HepG2 (cell line): ENCODE data around the gene ZBTB2. TPM values are rescaled to one million over a fixed set of nuclear protein-coding genes. Genes with fewer than 3 reads are reported as not detected.

ENCODE experiments used
- EZH2 ChIP-seq: conservative IDR thresholded peaks from 2 replicates; pipeline ENCODE4 v1.6.1; 2012; ENCODE audit warnings: mild to moderate bottlenecking, low read depth, low read length, moderate library complexity
- HCFC1 ChIP-seq: fragments of 150-350 bp; IDR thresholded peaks from 2 replicates; pipeline ENCODE4 v1.6.1; 2014; ENCODE audit warnings: low read depth, low read length
- HDAC1 ChIP-seq: sonication (generic); formaldehyde crosslinking; IDR thresholded peaks from 2 replicates; pipeline ENCODE4 v1.5.1; 2020; ENCODE audit warnings: mild to moderate bottlenecking, missing genetic modification reagents
- JDP2 ChIP-seq: sonication (generic); formaldehyde crosslinking; IDR thresholded peaks from 2 replicates; pipeline ENCODE4 v1.8.1; 2022; ENCODE audit warnings: missing genetic modification reagents, borderline replicate concordance
- KDM2A ChIP-seq: sonication (generic); formaldehyde crosslinking; IDR thresholded peaks from 2 replicates; pipeline ENCODE4 v1.4.0; 2020; ENCODE audit warnings: low read depth, missing genetic modification reagents, borderline replicate concordance
- MIER2 ChIP-seq: IDR thresholded peaks from 2 replicates; pipeline ENCODE4 v1.6.1; 2016; ENCODE audit warnings: missing biosample characterization, missing genetic modification reagents
- MXI1 ChIP-seq: IDR thresholded peaks from 3 replicates; pipeline ENCODE4 v1.6.1; 2012; ENCODE audit warnings: low read depth, low read length, inconsistent platforms, borderline replicate concordance
- POLR2AphosphoS5 ChIP-seq: IDR thresholded peaks from 2 replicates; pipeline ENCODE4 v1.6.1; 2012; ENCODE audit warnings: low read depth, low read length
- TEAD3 ChIP-seq: optimal IDR thresholded peaks from 2 replicates; pipeline ENCODE3; 2016; ENCODE audit warnings: borderline replicate concordance
- ZBTB8A ChIP-seq: sonication (generic); formaldehyde crosslinking; IDR thresholded peaks from 2 replicates; pipeline ENCODE4 v1.4.0; 2020; ENCODE audit warnings: mild to moderate bottlenecking, low read depth, missing genetic modification reagents, borderline replicate concordance
- ZFP36L1 ChIP-seq: sonication (generic); formaldehyde crosslinking; IDR thresholded peaks from 2 replicates; pipeline ENCODE4 v1.8.0; 2022; ENCODE audit warnings: mild to moderate bottlenecking, missing genetic modification reagents, moderate library complexity
- ZNF101 ChIP-seq: sonication (generic); formaldehyde crosslinking; IDR thresholded peaks from 2 replicates; pipeline ENCODE4 v1.4.0; 2020; ENCODE audit warnings: mild to moderate bottlenecking, low read depth, missing genetic modification reagents, borderline replicate concordance
- ZNF720 ChIP-seq: sonication (generic); formaldehyde crosslinking; IDR thresholded peaks from 2 replicates; pipeline ENCODE4 v1.4.0; 2020; ENCODE audit warnings: missing genetic modification reagents
- ZNF792 ChIP-seq: IDR thresholded peaks from 2 replicates; pipeline ENCODE4 v1.6.1; 2016
- ZSCAN9 ChIP-seq: IDR thresholded peaks from 2 replicates; pipeline ENCODE4 v1.6.1; 2016; ENCODE audit warnings: borderline replicate concordance
- polyA plus RNA-seq, 8 experiments: library from polyadenylated mRNA; depleted of rRNA in 3 of 8; stranded (reverse) in 7 of 8; unstranded in 1 of 8; fragments of >200 nt; fragmentation: Illumina TruSeq in 4 of 8; extraction: Trizol in 4 of 8; gene quantifications; 2 replicates each; pipeline versions ENCODE4 v1.2.1 to v1.2.3, GENCODE V29; 2011 to 2016; ENCODE audit warnings: low read depth in 4 of 8, missing spikeins in 1 of 8, mixed read lengths in 1 of 8; ENCODE audit not compliant: insufficient read depth in 1 of 8
- total RNA-seq, 5 experiments: library from RNA; depleted of rRNA; stranded (reverse); fragments of >200 nt; fragmentation: Illumina TruSeq; extraction: Trizol; gene quantifications; 2 replicates each; pipeline ENCODE4 v1.2.3, GENCODE V29; 2016; ENCODE audit warnings: low read depth in 1 of 5
- TF ChIP-seq, protein P1 (sequence below): sonication (generic); formaldehyde crosslinking; IDR thresholded peaks from 2 replicates; pipeline ENCODE4 v1.8.1; 2022; ENCODE audit warnings: low read depth, mild to moderate bottlenecking, missing genetic modification reagents
- TF ChIP-seq, protein P2 (sequence below): sonication (generic); formaldehyde crosslinking; IDR thresholded peaks from 2 replicates; pipeline ENCODE4 v1.5.0; 2020; ENCODE audit warnings: missing genetic modification reagents, mild to moderate bottlenecking, borderline replicate concordance
- TF ChIP-seq, protein P3 (sequence below): IDR thresholded peaks from 2 replicates; pipeline ENCODE4 v1.4.0; 2020; ENCODE audit warnings: mild to moderate bottlenecking, missing genetic modification reagents
- TF ChIP-seq, protein P4 (sequence below): sonication (generic); formaldehyde crosslinking; IDR thresholded peaks from 2 replicates; pipeline ENCODE4 v1.4.0; 2020; ENCODE audit warnings: missing genetic modification reagents

Gene ZBTB2
- total and polyA plus RNA-seq, 2 of the 13 experiments (the other 11 are each of a cell fraction or from before 2014, with no cell fraction given): 15.4 to 22.8 TPM

DNA sequence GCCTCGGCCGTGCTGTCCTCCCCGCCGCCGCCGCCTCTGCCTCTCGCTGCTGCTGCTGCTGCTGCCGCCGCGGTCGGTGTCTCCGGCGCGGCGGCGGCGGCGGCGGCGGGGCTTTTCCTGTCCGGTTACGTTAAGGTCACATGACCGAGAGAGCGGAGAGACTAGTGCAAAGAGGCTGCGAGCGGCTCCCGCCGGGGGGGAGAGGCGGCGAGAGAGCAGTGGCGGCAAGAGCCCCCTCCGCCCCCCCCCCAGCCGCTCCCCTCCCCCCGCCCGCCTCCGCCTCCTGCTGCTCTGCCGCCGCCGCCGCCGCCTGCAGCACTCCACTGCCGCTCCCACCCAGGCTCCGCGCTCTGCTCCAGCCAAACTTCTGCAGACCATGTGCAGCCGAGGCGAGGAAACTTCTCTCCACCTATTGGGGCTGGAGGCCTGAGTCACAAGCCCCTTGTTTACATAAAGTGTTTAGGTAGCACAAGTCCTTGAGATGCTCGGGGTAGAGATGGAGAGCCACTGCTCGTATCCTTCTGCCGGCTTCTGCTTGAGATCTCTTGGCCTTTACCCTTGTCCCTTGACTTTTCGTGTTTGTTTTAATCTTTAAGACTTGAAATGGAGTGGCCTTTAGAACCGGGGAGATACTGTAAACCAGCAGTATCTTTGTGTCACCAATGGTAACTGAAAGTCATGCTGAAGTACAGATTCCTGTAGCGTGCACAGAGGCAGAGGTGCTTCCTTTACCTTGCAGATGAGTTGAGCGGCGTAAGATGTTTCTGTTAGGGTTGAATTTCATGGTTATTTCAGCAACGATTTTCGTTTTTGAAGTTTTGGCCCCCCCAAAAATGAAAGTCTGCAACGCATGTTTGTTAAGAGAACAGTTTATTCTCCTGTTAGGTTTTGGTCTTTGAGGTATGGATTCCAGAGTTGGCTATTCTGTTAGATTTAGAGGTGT lies at the start of gene ZBTB2 (continued):
- TF ChIP-seq ZNF720 (CRISPR knock-in tag): 0 out of 2 replicates have a peak, but pooled peaks have one; percentile 21
- TF ChIP-seq, protein P1, sequence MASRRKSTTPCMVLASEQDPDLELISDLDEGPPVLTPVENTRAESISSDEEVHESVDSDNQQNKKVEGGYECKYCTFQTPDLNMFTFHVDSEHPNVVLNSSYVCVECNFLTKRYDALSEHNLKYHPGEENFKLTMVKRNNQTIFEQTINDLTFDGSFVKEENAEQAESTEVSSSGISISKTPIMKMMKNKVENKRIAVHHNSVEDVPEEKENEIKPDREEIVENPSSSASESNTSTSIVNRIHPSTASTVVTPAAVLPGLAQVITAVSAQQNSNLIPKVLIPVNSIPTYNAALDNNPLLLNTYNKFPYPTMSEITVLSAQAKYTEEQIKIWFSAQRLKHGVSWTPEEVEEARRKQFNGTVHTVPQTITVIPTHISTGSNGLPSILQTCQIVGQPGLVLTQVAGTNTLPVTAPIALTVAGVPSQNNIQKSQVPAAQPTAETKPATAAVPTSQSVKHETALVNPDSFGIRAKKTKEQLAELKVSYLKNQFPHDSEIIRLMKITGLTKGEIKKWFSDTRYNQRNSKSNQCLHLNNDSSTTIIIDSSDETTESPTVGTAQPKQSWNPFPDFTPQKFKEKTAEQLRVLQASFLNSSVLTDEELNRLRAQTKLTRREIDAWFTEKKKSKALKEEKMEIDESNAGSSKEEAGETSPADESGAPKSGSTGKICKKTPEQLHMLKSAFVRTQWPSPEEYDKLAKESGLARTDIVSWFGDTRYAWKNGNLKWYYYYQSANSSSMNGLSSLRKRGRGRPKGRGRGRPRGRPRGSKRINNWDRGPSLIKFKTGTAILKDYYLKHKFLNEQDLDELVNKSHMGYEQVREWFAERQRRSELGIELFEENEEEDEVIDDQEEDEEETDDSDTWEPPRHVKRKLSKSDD (CRISPR knock-in tag): peak; percentile 25; the same call in 1 of the 2 replicates
- no peak for TF ChIP-seq HCFC1
- TF ChIP-seq, protein P2, sequence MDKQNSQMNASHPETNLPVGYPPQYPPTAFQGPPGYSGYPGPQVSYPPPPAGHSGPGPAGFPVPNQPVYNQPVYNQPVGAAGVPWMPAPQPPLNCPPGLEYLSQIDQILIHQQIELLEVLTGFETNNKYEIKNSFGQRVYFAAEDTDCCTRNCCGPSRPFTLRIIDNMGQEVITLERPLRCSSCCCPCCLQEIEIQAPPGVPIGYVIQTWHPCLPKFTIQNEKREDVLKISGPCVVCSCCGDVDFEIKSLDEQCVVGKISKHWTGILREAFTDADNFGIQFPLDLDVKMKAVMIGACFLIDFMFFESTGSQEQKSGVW (CRISPR knock-in tag): no peak
- TF ChIP-seq MIER2 (CRISPR knock-in tag): no peak; the same call in 1 of the 2 replicates
- TF ChIP-seq TEAD3 (CRISPR knock-in tag): peak; percentile 17
- TF ChIP-seq, protein P3, sequence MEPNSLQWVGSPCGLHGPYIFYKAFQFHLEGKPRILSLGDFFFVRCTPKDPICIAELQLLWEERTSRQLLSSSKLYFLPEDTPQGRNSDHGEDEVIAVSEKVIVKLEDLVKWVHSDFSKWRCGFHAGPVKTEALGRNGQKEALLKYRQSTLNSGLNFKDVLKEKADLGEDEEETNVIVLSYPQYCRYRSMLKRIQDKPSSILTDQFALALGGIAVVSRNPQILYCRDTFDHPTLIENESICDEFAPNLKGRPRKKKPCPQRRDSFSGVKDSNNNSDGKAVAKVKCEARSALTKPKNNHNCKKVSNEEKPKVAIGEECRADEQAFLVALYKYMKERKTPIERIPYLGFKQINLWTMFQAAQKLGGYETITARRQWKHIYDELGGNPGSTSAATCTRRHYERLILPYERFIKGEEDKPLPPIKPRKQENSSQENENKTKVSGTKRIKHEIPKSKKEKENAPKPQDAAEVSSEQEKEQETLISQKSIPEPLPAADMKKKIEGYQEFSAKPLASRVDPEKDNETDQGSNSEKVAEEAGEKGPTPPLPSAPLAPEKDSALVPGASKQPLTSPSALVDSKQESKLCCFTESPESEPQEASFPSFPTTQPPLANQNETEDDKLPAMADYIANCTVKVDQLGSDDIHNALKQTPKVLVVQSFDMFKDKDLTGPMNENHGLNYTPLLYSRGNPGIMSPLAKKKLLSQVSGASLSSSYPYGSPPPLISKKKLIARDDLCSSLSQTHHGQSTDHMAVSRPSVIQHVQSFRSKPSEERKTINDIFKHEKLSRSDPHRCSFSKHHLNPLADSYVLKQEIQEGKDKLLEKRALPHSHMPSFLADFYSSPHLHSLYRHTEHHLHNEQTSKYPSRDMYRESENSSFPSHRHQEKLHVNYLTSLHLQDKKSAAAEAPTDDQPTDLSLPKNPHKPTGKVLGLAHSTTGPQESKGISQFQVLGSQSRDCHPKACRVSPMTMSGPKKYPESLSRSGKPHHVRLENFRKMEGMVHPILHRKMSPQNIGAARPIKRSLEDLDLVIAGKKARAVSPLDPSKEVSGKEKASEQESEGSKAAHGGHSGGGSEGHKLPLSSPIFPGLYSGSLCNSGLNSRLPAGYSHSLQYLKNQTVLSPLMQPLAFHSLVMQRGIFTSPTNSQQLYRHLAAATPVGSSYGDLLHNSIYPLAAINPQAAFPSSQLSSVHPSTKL: peak; percentile 55
- TF ChIP-seq JDP2 (CRISPR knock-in tag): no peak
- TF ChIP-seq, protein P4, sequence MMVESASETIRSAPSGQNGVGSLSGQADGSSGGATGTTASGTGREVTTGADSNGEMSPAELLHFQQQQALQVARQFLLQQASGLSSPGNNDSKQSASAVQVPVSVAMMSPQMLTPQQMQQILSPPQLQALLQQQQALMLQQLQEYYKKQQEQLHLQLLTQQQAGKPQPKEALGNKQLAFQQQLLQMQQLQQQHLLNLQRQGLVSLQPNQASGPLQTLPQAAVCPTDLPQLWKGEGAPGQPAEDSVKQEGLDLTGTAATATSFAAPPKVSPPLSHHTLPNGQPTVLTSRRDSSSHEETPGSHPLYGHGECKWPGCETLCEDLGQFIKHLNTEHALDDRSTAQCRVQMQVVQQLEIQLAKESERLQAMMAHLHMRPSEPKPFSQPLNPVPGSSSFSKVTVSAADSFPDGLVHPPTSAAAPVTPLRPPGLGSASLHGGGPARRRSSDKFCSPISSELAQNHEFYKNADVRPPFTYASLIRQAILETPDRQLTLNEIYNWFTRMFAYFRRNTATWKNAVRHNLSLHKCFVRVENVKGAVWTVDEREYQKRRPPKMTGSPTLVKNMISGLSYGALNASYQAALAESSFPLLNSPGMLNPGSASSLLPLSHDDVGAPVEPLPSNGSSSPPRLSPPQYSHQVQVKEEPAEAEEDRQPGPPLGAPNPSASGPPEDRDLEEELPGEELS (CRISPR knock-in tag): peak; percentile 55
- no peak for TF ChIP-seq EZH2
- TF ChIP-seq HDAC1: no peak; the same call in 1 of the 2 replicates
- 0 out of 2 replicates have a peak, but pooled peaks have one; percentile 26 for TF ChIP-seq ZNF792
- peak; percentile 81 for TF ChIP-seq ZSCAN9 (CRISPR knock-in tag)
- TF ChIP-seq KDM2A: peak; percentile 76
- peak; percentile 80; the same call in 1 of the 2 replicates for TF ChIP-seq ZFP36L1 (CRISPR knock-in tag)
- TF ChIP-seq MXI1: peak; percentile 81; the same call in 1 of the 3 replicates
- TF ChIP-seq ZBTB8A (CRISPR knock-in tag): 0 out of 2 replicates have a peak, but pooled peaks have one; percentile 14
- TF ChIP-seq POLR2AphosphoS5: peak; percentile 38; the same call in 1 of the 2 replicates
- no peak for TF ChIP-seq ZNF101 (CRISPR knock-in tag)
